SH-SY5Y (cell line): ENCODE data around the gene IGF2BP2.

ENCODE experiments used
- GATA2 ChIP-seq: IDR thresholded peaks from 2 replicates; pipeline ENCODE4 v1.6.1; 2011; ENCODE audit warnings: mild to moderate bottlenecking, low read depth, low read length
- GATA3 ChIP-seq: IDR thresholded peaks from 2 replicates; pipeline ENCODE4 v1.6.1; 2011; ENCODE audit warnings: low read depth, mild to moderate bottlenecking, low read length, moderate library complexity

- TF ChIP-seq GATA3 (no peak), GATA2 (no peak)
Measured at GRCh38 chr3:185767002-185767688, 57.7 kb downstream of the IGF2BP2 start.
